OCI-LY1 (cell line): Measurements from ENCODE around the gene MUC20.

ENCODE experiments used
- H2AFZ ChIP-seq: fragments of 200-600 bp; sonication (generic), shearing (Covaris generic); 2 replicates; pipeline ENCODE4 v1.6.0; 2014; ENCODE audit warnings: antibody characterized with exemption, mild to moderate bottlenecking, low read length
- H3F3A ChIP-seq: fragments of 200-600 bp; sonication (generic), shearing (Covaris generic); 2 replicates; pipeline ENCODE4 v1.6.0; 2014; ENCODE audit warnings: mild to moderate bottlenecking, antibody characterized with exemption, low read length, moderate library complexity; ENCODE audit not compliant: insufficient read depth
- H3K27ac ChIP-seq: fragments of 200-600 bp; sonication (generic); 2 replicates; pipeline ENCODE4 v1.5.1; 2014; ENCODE audit warnings: low read length, mixed run types, mild to moderate bottlenecking, low read depth; ENCODE audit not compliant: poor library complexity, severe bottlenecking
- H3K27me3 ChIP-seq: fragments of 200-600 bp; sonication (generic); 2 replicates; pipeline ENCODE4 v1.6.0; 2014; ENCODE audit warnings: antibody characterized with exemption, mild to moderate bottlenecking, low read length, moderate library complexity; ENCODE audit not compliant: insufficient read depth
- H3K36me3 ChIP-seq: fragments of 200-600 bp; sonication (generic); 2 replicates; pipeline ENCODE4 v1.6.1; 2014; ENCODE audit warnings: mild to moderate bottlenecking, antibody characterized with exemption, low read length, moderate library complexity, mixed read lengths; ENCODE audit not compliant: insufficient read depth
- H3K4me1 ChIP-seq: fragments of 200-600 bp; sonication (generic); 2 replicates; pipeline ENCODE4 v1.5.1; 2014; ENCODE audit warnings: mild to moderate bottlenecking, low read length, moderate library complexity; ENCODE audit not compliant: insufficient read depth, severe bottlenecking
- H3K4me2 ChIP-seq: fragments of 200-600 bp; sonication (generic), shearing (Covaris generic); 2 replicates; pipeline ENCODE4 v1.6.1; 2014; ENCODE audit warnings: low read length
- H3K4me3 ChIP-seq: fragments of 200-600 bp; sonication (generic); 2 replicates; pipeline ENCODE4 v1.5.1; 2014; ENCODE audit warnings: low read length, low read depth, mild to moderate bottlenecking, mixed read lengths; ENCODE audit not compliant: poor library complexity, severe bottlenecking
- H3K79me2 ChIP-seq: fragments of 200-600 bp; shearing (Covaris generic); 2 replicates; pipeline ENCODE4 v1.6.1; 2016; ENCODE audit warnings: mixed run types, low read length, mixed read lengths; ENCODE audit not compliant: insufficient read depth
- H3K9ac ChIP-seq: fragments of 200-600 bp; sonication (generic), shearing (Covaris generic); 2 replicates; pipeline ENCODE4 v1.6.1; 2014; ENCODE audit warnings: mild to moderate bottlenecking, low read length, mixed read lengths
- H3K9me2 ChIP-seq: fragments of 200-600 bp; sonication (generic), shearing (Covaris generic); 2 replicates; pipeline ENCODE4 v1.6.1; 2014; ENCODE audit warnings: low read depth, mild to moderate bottlenecking, low read length, mixed read lengths
- H3K9me3 ChIP-seq: fragments of 200-600 bp; shearing (Covaris generic); 2 replicates; pipeline ENCODE4 v1.6.1; 2014; ENCODE audit warnings: low read length, mixed read lengths
- H4K20me1 ChIP-seq: fragments of 200-600 bp; sonication (generic), shearing (Covaris generic); 2 replicates; pipeline ENCODE4 v1.6.0; 2016; ENCODE audit warnings: mild to moderate bottlenecking, low read length; ENCODE audit not compliant: insufficient read depth
- CTCF ChIP-seq: fragments of 200-600 bp; sonication (generic), shearing (Covaris generic); IDR thresholded peaks from 2 replicates; pipeline ENCODE4 v1.5.1; 2017; ENCODE audit warnings: mild to moderate bottlenecking, antibody characterized with exemption, low read length, moderate library complexity, mixed read lengths
- EZH2 ChIP-seq: fragments of 200-600 bp; sonication (generic), shearing (Covaris generic); IDR thresholded peaks from 2 replicates; pipeline ENCODE4 v1.8.0; 2017; ENCODE audit warnings: borderline replicate concordance, mixed run types, mild to moderate bottlenecking, antibody characterized with exemption, low read length, moderate library complexity, mixed read lengths

Gene MUC20

GRCh38 chr3:195767792-195768191 lies 47.0 kb downstream of the MUC20 start:
- H3K27me3 ChIP-seq = peaks cover 17% of the 10 kb centered on the region; the same call in 1 of the 2 replicates
- no peak overlapping the region for H2AFZ ChIP-seq
- H3K4me3 ChIP-seq = no peak overlapping the region
- TF ChIP-seq CTCF = no peak
- no peaks in the 10 kb centered on the region for H3F3A ChIP-seq
- no peaks in the 10 kb centered on the region for H4K20me1 ChIP-seq
- H3K9ac ChIP-seq = no peak overlapping the region
- H3K79me2 ChIP-seq = no peaks in the 10 kb centered on the region
- no peak overlapping the region for H3K27ac ChIP-seq
- no peaks in the 10 kb centered on the region for H3K9me2 ChIP-seq
- no peaks in the 10 kb centered on the region for H3K36me3 ChIP-seq
- H3K4me2 ChIP-seq = no peak overlapping the region
- H3K4me1 ChIP-seq = no peaks in the 10 kb centered on the region
- no peaks in the 10 kb centered on the region for H3K9me3 ChIP-seq

- no peak overlapping the region for H3K4me3 ChIP-seq
- H3K27ac ChIP-seq = no peak overlapping the region
- no peaks in the 10 kb centered on the region for H3F3A ChIP-seq
- H4K20me1 ChIP-seq = no peaks in the 10 kb centered on the region
- no peaks in the 10 kb centered on the region for H3K9me3 ChIP-seq
- no peak overlapping the region for H2AFZ ChIP-seq
- H3K9me2 ChIP-seq = no peaks in the 10 kb centered on the region
- no peaks in the 10 kb centered on the region for H3K36me3 ChIP-seq
- no peak overlapping the region for H3K9ac ChIP-seq
- H3K4me2 ChIP-seq = no peak overlapping the region
- no peaks in the 10 kb centered on the region for H3K79me2 ChIP-seq
- no peaks in the 10 kb centered on the region for H3K4me1 ChIP-seq
- peaks cover 16% of the 10 kb centered on the region; the same call in 1 of the 2 replicates for H3K27me3 ChIP-seq
- TF ChIP-seq CTCF (no peak), EZH2 (no peak)
Measured at GRCh38 chr3:195768414-195768813, 47.6 kb downstream of the MUC20 start.

- Histone ChIP-seq H3F3A (no peaks in the 10 kb centered on the region), H3K36me3 (no peaks in the 10 kb centered on the region), H3K4me3 (no peak overlapping the region), H3K4me2 (no peak overlapping the region), H3K9me3 (no peaks in the 10 kb centered on the region), H3K4me1 (no peaks in the 10 kb centered on the region), H3K9me2 (no peaks in the 10 kb centered on the region), H3K79me2 (no peaks in the 10 kb centered on the region), H4K20me1 (no peaks in the 10 kb centered on the region), H3K27ac (no peak overlapping the region), H3K9ac (no peak overlapping the region), H3K27me3 (peaks cover 11% of the 10 kb centered on the region; the same call in 1 of the 2 replicates), H2AFZ (no peak overlapping the region)
- no peak for TF ChIP-seq CTCF
- no peak for TF ChIP-seq EZH2
Measured at GRCh38 chr3:195768831-195769303, 48.1 kb downstream of the MUC20 start.
